GM12891 (cell line): ENCODE measurements around the gene RABAC1.

Experiments used
- DNase-seq: peaks from one replicate; pipeline ENCODE4 v3.0.0; 2011; ENCODE audit warnings: low spot score; ENCODE audit not compliant: insufficient read length
- FAIRE-seq: peaks from 2 replicates; lab custom pipeline; 2011; peaks lifted over from hg19 to GRCh38; lab: Jason Lieb, UNC
- PAX5 ChIP-seq: IDR thresholded peaks from 2 replicates; pipeline ENCODE4 v1.6.1; 2011; ENCODE audit warnings: low read length, moderate library complexity, mild to moderate bottlenecking; ENCODE audit not compliant: insufficient read depth, severe bottlenecking
- POLR2A ChIP-seq: IDR thresholded peaks from 2 replicates; pipeline ENCODE4 v1.6.1; 2011; ENCODE audit warnings: low read depth, low read length, control low read depth
- POLR2AphosphoS5 ChIP-seq: IDR thresholded peaks from 2 replicates; pipeline ENCODE4 v1.6.1; 2011; ENCODE audit warnings: low read depth, low read length, control low read depth
- POU2F2 ChIP-seq: IDR thresholded peaks from 2 replicates; pipeline ENCODE4 v1.6.1; 2011; ENCODE audit warnings: low read depth, mild to moderate bottlenecking, control low read depth, low read length, moderate library complexity
- SPI1 ChIP-seq: IDR thresholded peaks from 2 replicates; pipeline ENCODE4 v1.6.1; 2011; ENCODE audit warnings: low read depth, low read length, control low read depth
- TAF1 ChIP-seq: IDR thresholded peaks from 2 replicates; pipeline ENCODE4 v1.6.1; 2011; ENCODE audit warnings: low read depth, low read length, control low read depth

RABAC1 gene

DNA sequence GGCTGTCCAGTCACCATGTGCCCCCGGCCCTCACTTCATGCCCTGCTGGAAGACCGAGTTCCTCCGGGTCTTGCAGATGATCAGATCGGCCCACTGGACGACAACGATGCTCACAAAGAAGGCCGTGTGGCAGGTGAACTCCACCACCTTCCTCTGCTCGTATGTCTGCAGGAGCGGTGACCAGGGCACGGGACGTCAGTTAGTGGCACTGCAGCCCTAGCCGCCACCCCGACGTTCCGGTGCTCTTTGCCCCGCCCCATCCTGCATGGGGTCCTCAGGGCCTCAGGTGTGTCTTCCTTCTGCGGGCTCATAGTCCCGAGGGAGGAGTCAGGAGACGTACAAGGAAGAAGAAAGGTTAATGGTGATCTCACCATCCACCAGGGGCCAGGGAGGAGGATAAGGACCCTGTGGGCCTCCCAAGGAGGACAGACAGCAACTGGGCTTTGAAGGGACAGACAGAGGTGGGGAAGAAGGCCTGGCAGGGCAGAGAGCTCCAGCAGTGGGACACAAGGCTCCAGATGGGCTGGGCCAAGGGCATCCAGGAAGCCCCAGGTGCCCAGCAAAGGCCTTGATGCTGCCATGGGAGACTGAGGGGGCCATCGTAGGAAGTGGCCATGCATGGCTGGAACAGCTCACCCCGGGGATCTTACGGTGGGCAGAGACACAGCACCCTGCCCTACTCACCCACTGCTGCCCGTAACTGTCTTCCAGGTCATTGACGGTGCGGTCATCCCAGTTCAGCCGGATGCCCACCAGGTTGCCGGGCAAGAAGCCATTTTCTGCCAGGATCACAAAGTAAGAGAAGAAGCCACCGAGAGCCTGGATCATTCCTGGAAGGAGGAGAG lies 9.9 kb upstream of the RABAC1 start:
- FAIRE-seq (no peak), DNase-seq (no peak)
- TF ChIP-seq POU2F2 (no peak), POLR2A (no peak), SPI1 (no peak), TAF1 (no peak), PAX5 (no peak), POLR2AphosphoS5 (no peak)

DNA sequence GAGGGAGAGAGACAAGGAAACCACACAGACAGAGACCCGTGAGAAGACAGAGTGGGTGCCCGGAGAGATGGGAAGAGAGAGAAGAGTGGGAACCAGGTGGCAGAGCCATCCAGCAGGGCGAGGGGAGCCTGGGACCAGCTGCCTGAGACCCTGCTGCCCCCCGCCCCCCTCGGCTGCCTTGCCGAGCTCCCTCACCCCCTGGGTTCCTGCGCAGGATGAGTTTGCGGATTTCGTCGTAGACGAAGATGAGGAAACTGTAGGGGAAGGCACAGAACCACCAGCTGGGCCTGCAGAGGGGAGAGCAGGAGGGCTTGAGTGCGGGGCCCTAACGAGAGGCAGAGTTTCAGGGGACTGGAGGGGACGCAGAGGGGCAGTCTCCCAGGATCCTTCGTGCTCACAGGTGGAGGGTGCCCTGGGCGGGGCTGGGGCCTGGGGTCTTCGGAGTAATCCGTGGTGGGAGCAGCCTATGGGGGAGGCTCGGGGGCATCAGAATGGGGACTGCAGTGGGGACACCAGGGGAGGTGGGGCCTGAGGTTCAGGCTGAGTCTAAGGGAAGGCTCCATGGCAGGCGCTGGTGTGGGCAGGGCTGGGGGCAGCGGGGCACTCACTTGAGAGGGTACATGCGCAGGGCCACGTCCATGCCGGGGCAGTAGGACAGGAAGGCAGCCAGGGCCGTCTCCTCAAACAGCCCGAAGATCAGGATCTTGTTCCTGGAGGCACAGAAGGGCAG lies 8.1 kb upstream of the RABAC1 start:
- no peak for FAIRE-seq
- no peak for TF ChIP-seq TAF1
- no peak for TF ChIP-seq PAX5
- TF ChIP-seq POLR2AphosphoS5: no peak
- TF ChIP-seq SPI1: no peak
- no peak for TF ChIP-seq POLR2A
- TF ChIP-seq POU2F2: no peak
- no peak for DNase-seq

DNA sequence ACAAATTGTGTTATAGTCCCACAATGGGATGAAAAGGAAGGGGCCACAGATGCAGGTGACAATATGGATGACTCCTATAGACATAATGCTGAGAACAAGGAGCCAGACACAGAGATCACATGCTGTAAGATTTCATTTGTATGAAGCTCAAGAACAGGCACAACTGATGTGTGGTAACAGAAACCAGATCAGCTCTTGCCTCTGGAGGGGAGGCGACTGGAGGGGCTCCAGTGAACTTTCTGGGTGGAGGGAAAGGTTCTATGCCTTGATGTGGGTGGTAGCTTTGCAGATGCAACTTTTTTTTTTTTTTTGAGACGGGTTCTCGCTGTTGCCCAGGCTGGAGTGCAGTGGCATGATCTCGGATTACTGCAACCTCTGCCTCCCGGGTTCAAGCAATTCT lies 6.0 kb upstream of the RABAC1 start:
- DNase-seq (no peak), FAIRE-seq (no peak)

DNA sequence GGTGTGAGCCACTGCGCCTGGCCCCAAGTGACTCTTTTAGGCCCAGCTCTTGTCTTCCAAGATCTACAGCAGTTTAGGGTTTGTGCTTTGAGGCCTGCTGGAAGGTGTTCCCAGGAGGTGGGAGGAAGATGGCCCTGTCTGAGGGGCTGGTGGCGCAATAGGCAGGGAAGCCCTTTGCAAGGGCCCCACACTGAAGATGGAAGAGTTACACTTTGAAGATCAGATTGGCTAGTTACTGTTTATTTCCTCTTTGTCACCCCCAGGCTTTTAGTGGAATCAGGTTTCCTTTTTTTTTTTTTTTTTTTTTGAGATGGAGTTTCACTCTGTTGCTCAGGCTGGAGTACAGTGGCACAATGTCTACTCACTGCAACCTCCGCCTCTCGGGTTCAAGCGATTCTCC lies 1.9 kb upstream of the RABAC1 start:
- no peak for TF ChIP-seq POU2F2
- TF ChIP-seq POLR2AphosphoS5: no peak
- TF ChIP-seq PAX5: no peak
- TF ChIP-seq TAF1: no peak
- no peak for TF ChIP-seq SPI1
- DNase-seq (no peak), FAIRE-seq (no peak)

More for the DNA sequence above, 6.0 kb upstream of the RABAC1 start:
- no peak for TF ChIP-seq POLR2AphosphoS5
- no peak for TF ChIP-seq SPI1

DNA sequence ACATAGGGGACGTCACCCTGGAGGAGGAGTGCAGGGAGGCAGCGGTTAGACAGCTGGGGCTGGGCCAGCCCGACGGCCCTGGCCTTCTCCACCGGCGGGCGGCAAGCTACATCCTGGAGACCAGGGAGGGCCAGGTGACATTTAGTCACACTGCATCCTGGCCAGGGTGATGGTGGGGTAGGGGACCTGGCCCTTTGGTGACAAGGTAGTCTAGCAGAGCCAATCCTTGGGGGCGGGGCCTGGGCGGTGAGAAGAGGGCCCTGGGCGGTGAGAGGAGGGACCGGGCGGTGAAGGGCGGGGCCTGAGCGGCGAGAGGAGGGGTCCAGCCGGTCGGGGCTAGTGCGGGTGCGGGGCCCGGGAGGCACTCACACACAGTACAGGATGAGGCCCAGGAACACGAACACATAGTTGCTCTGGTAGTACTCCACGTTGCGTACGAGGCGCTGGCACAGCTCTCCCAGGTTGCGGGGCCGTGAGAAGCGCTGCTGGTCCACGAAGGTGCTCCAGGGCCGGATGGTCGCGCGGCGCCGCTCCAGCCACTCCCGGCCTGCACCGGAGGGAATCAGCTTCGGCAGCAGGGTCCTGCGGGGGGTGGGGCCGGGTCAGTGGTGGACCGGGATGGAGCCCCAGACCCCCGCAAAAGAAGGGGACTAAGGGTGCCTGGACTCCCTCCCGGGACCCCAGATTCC lies 610 bp downstream of the RABAC1 start:
- TF ChIP-seq POLR2A (no peak), POLR2AphosphoS5 (0 out of 2 replicates have a peak, but pooled peaks have one; percentile 41), TAF1 (no peak)
- FAIRE-seq (peak; percentile 90), DNase-seq (peak; percentile 85)

DNA sequence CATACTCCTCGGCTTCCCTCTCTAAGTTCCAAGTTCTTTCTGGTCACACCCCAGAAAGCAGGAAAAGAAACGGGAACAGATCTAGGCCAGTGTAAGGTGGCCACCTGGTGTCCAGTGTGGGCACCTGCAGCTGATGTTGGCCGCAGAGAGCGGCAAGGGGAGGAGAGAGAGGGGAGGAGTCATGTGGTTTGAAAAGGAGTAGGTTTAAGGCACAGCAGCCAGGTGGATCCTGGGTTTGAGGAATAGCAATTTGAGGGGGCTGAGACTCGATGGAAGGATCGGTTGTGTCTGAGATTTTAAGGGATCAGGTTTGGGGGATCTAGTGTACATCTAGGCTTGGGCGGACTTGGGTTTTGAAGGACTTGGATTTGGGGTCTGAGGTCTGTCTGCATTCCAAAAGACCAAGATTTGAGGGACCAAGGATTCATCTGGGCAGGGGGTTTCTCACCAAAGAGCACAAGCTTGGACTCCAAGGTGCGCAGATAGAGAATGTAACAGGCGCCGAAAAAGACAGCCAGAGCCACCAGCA lies 1.2 kb downstream of the RABAC1 start:
- peak; percentile 10 for TF ChIP-seq PAX5
- 0 out of 2 replicates have a peak, but pooled peaks have one; percentile 27 for TF ChIP-seq SPI1
- no peak for TF ChIP-seq POU2F2
- DNase-seq: peak; percentile 82
- FAIRE-seq: peak; percentile 97

DNA sequence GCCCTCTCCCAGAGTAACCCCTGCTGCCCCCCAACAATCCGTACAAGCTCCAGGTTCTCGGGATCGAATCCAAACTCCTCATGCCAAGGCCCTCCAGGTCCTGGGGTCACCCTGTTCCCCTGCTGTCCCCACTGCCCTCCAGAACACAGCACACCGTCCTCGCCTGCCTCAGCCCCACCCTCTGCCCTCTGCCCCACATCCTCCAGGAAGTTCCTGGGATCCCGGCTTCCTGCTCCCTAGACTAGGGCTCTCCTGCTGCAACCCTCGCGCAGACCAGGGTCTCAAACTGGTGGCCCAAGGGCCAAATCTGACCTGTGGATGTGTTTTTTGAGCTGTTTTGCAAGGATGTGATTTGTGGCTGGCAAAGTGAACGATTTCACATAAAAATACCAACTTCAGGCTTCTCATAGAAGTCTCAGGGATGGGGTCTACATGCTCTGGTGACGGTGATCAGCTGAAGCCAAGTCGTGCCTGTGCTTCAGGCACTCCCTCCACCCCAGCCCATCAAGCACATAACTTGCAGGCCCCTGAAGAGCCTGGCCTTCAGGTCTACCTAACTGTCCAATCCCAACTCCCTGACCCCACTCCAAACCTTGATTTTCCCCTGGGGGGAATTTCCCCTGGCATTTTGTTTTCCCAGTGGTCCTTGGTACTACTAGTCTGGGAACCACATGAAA lies 1.8 kb downstream of the RABAC1 start:
- no peak for DNase-seq
- FAIRE-seq: no peak
- no peak for TF ChIP-seq POU2F2
- TF ChIP-seq POLR2A: no peak
- TF ChIP-seq SPI1: no peak
- TF ChIP-seq TAF1: no peak
- TF ChIP-seq POLR2AphosphoS5: no peak
- no peak for TF ChIP-seq PAX5

DNA sequence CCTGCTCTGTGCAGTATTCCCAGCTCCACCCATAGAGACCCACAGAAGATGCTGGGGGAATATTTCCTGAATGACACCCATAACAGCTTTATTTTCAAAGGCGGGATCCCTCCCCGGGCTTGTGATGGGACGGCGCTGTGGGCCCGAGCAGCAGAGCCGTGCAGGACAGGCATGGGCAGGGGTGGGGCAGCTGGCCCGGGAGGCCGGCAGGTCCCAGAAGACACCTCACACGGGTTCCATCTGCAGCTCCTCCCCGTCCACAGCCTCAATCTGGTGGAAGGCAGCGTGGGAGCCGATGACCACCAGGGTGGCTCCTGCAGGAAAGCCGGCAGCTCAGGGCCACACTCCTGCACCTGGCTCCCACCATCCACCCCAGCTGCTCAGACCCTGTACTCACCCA lies 2.5 kb downstream of the RABAC1 start:
- no peak for FAIRE-seq
- DNase-seq: no peak
- TF ChIP-seq POLR2A (no peak), POU2F2 (no peak), POLR2AphosphoS5 (no peak), SPI1 (no peak), TAF1 (no peak), PAX5 (no peak)

DNA sequence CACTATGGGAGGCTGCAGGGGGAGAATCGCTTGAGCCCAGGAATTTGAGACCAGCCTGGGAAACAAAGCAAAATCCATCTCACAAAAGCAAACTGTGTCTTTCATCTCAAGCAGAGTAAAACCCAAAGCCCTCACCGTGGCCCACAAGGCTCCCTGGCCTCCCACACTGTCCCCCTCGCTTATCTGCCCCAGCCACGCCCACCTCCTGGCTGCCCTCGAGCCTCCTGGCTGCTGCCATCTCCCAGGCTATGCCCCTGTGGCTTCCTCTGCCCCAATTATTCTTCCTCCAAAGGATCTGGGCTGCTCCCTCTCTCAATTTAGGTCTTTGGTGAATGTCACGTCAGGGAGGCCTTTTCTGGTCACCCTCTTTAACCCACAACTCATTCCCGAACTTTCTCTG lies 3.6 kb downstream of the RABAC1 start:
- FAIRE-seq (no peak), DNase-seq (no peak)
- no peak for TF ChIP-seq POLR2A
- no peak for TF ChIP-seq POU2F2
- TF ChIP-seq SPI1: no peak
- no peak for TF ChIP-seq TAF1
